Measurements from ENCODE around the gene RNF144A.
A peak's percentile ranks its signal among the peaks of the same experiment; 100 is the strongest.
"Not testable (repeated sequence)": the region's sequence is repeated elsewhere in the genome, so short reads cannot be mapped to it uniquely, and the experiment has no call there.

The RNF144A gene

GRCh38 chr2:6917071-6917760, at the start of gene RNF144A:
Gene RNF144A (plus strand): TSS chr2:6917412. CDS start chr2:6996927, 79,515 bp downstream.
- DNase-seq = peak; percentile 77

- DNase-seq = no peak
Measured at GRCh38 chr2:6872394-6872793, 44.8 kb upstream of the RNF144A start.

DNA sequence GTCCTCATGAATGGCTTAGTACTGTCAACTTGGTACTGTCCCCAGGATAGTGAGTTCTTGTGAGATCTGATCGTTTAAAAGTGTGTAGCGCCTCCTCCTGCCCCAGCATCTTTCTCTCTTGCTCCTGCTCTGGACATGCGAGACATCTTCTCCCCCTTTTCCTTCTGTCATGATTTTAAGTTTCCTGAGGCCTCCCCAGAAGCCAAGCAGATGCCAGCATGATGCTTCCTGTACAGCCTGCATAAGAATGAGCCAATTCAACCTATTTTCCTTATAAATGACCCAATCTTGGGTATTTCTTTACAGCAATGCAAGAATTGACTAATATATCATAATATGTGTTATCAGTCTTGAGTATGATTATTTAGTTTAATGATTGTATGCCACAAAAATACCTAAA, 43.2 kb upstream of the RNF144A start:
- DNase-seq = no peak

GRCh38 chr2:6876309-6876708, 40.9 kb upstream of the RNF144A start:
- no peak for DNase-seq

GRCh38 chr2:6877402-6878304, 39.6 kb upstream of the RNF144A start, which contains the start of gene RSAD2:
Gene RSAD2 (plus strand): TSS chr2:6877777. CDS start chr2:6877801, 24 bp downstream.
- peak; percentile 22 for DNase-seq

DNA sequence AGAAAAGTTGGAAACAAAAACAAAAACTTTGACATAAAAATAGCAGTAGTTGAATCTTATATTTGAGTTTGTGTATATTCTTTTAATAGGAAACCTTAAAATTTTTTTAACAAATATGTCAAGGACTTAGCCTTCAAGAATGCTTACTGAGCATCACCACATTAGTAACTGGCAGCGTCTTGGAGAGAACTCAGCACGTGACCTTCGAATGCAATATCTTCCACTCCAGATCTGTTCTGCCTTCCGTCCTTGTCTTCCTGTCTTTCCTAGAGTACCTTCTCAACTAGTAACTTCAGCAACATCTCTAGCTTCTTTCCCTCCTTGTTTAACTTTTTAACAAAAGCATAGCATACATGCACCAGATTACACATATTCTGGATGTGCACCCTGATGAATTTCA, 38.7 kb upstream of the RNF144A start:
- DNase-seq = no peak

GRCh38 chr2:6879011-6879410, 38.2 kb upstream of the RNF144A start:
- DNase-seq = no peak

DNA sequence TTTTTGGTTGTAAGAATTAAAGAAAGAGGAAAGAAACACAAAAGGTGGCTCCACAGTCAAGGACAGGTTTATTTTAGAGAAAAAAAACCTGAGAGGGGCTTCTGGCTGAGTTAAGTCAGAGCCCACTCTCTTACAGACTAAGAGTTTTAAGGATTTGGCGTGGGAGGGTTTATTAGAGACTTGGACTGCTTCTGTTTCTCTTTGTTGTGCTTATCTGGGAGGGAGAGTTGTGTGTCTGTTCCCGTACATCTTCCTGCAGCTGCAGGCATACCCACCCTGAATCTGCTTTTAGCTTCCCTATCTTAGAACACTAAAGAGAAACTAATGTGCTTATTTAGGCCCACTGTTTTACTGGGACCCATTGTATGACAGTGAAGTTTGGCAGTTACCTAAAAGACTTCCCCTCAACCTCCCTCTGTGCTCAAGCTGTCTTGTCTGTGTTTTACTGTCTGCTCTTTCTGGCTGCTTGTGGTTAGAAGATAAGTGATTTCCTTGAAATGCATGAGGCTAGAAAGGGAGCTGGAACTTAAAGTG, 36.9 kb upstream of the RNF144A start:
- DNase-seq = no peak

DNA sequence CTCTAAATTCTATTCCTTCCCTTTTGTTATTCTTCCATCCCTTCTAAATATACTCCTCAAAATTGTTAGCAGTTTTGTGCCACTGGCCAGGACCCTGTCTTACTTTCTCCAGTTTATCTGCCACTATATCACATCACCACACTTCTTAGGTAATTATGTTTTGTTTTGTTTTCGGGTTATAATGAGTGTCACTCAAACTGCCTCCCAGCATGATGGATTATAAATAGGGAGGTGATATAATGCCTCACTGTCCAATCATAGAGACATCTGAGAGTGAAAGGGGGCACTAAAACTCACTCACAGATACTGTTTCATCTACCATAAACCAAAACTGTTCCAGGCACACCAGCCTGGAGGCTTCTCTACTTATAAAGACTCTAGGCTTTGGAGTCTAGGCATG, 36.2 kb upstream of the RNF144A start:
- DNase-seq = no peak

DNA sequence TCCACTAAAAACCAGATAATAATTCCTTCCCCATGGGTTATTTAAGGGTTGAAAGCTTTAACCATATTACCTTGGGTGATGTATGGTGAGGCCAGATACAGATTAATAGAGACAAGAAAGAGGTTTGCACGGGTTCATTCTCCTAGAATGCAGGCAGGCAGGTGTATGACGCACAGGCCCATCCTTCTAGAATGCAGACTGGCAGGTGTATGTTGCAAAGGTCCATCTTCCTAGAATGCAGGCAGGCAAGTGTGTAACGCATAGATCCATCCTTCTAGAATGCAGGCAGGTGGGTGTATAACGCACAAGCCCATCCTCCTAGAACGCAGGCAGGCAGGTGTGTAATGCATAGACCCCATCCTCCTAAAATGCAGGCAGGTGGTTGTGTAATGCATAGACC, 35.7 kb upstream of the RNF144A start:
- no peak for DNase-seq

DNA sequence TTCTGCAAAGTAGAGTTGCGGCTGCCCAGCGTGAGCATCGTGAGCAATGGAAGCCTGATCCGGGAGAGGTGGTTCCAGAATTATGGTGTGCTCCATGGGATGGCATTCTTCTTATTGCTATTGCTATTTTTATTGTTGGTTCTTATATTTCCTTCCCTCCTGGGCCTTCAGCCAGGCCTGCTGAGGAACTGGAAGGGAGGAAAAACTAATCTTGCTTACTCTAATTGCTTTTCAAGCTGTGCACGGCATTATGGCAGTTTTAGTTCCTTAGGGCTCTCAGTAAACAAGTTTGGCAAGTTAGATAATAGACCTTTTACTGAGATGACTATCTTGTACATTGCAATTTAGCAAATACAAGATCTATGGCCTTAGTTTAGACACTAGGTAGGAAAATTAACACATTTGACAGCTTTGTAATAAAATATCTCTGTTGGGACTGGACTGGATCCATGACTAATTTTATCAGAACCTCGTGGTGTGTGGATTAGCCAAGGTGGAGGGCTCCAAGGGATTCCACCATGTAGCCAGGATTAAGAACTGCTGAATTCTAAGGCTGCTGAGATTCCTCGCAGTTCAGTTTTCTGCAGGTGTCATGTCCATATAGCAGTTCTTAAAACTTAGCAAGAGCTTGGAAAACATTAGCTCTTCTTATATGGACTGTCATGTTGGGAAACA, 33.6 kb upstream of the RNF144A start:
- DNase-seq = no peak

DNA sequence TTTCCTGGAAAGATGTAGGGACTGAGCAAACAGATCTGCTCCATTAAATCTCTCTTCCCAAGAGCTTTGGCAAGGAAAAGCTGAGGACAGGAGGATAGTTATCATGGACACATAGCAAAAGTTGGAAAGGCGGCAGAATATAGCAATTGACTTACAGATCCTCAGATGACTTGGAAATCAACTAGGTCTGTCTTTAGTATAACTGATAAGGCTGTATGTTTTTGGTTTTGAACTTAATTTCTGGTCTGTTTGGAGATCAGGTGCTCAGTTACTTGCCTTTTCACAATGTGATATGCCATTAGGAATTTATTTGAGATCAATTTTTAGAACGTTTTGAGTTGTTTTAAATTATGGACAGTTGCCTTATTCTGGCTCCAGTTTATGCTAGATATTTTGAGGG, 31.7 kb upstream of the RNF144A start:
- DNase-seq = no peak

GRCh38 chr2:6885968-6886367, 31.2 kb upstream of the RNF144A start:
- DNase-seq = no peak

GRCh38 chr2:6887751-6888192, 29.4 kb upstream of the RNF144A start:
- no peak for DNase-seq

DNA sequence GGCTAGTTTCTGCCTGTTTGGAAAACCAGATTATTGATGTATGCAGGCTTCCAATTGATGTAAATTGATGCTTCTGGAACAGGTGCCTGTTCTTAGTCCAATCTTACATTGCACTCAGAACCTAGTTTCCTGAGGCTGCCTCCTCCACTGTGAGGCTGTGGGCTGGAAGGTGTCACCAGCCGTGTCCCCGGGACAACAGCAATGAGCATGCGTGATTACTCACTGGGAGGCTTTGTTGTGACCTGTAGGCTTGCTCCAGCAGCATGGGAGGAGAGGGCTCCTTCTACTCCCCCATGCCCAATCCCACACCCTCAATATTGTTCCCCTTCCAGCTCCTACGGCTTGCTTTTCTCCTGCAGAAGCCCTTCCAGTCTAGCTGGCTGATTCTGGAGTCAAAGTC, 28.5 kb upstream of the RNF144A start:
- DNase-seq = no peak

DNA sequence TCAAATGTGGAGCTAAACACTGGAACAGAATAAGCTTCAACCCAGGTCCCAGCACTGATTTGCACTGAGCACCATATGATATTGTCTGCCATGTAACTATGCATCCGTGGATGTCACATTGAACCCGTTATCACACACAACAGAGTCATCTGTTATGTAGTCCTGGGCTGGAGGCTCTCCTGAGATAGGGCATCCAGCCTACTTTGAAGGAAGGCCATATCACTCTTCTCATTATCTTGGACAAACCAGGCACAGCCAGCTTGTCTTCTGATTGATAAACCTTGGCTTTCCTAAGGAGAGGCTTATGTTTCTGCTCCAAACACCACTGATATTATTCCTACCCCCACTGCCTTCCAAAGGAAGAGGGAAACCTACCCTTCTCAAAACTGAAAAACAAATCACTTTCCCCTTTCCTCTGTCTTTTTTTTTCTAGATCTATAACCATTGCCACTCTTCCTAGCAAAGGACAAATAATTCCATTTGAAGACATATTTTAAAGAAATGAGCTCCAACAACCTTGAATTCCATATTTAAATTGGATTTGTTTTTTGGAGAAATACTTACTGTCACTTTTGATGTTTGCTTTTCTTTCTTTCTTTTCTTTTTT, 23.2 kb upstream of the RNF144A start:
- DNase-seq = no peak

GRCh38 chr2:6896930-6897759, 20.1 kb upstream of the RNF144A start:
- no peak for DNase-seq

DNA sequence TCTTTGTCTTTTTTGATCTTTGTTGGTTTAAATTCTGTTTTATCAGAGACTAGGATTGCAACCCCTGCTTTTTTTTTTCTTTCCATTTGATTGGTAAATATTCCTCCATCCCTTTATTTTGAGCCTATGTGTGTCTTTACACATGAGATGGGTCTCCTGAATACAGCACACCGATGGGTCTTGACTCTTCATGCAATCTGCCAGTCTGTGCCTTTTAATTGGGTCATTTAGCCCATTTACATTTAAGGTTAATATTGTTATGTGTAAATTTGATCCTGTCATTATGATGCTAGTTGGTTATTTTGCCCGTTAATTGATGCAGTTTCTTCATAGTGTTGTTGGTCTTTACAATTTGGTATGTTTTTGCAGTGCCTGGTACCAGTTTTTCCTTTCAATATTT, 14.6 kb upstream of the RNF144A start:
- not testable (repeated sequence) for DNase-seq

DNA sequence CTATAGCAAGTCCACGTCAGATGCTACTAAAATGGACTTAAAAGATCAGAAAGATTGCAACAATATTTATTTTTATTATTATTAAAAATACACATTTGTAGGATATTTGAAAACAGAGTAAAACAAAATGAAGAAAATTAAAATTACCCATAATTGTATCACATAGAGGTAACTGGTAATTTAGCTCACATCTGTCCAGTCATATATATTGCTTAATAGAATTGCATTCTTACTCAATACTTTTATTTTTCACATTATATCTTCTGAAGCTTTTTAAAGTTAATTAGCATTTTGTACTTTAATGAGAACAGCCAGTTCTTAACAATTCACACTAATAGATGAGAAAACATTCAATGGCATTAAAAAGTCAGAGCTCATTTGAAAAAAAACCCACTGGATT, 11.5 kb upstream of the RNF144A start:
- no peak for DNase-seq

DNA sequence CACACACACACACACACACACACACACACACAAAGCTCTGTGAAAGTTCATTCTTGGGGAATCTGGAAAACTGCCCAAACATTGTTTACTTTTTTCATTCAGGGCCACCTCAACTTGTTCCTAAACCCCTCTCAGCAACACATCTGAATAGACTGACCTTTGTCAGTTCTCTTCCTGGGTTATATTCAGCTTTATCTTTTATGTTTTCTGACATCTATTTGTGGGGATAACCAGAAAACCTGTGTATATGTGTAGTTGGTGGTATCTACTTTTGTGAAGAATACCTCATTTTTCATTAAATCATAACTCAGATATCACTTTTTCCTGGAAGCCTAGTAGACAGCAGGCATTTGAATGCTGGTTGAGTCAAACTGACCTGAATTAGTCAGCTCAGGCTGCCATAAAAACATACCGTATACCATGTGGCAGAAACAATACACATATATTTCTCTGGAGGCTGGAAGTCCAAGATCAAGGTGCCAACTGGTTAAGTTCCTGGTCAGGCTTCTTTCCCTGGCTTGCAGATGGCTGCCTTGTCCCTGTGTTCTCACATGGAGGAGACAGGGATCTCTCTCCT, 11.0 kb upstream of the RNF144A start:
- DNase-seq = no peak

- DNase-seq = no peak
Measured at GRCh38 chr2:6908291-6908690, 8.9 kb upstream of the RNF144A start.
